ENCODE results near the gene LITAF. TPM values are rescaled to one million over a fixed set of nuclear protein-coding genes. Genes with fewer than 3 reads are reported as not detected.

Gene LITAF
- total and polyA plus RNA-seq, 2 of the 4 experiments (the other 2 are of a cell fraction) = 113 to 206 TPM

DNA sequence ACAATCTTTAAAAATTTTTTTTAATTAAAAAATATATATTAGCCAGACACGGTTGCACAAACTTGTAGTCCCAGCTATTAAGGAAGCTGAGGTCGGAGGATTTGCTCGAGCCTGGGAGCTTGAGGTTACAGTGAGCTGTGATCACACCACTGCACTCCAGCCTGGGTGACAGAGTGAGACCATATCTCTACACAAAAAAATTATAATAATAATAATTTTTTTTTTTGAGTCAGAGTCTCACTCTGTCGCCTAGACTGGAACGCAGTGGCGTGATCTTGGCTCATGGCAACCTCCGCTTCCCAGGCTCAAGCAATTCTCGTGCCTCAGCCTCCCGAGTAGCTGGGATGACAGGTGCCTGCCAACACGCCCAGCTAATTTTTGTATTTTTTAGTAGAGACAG lies 23.8 kb downstream of the LITAF start:
- intact Hi-C loops (cut with micrococcal nuclease) = no loop called here
- no peak overlapping the region for H4K8ac ChIP-seq (ENCODE audit: low read depth in 2 of 2, low read length in 2 of 2)
- CTCF ChIA-PET = no interaction called here
- no peak overlapping the region for H3K14ac ChIP-seq (replicated peaks; ENCODE audit: low read depth, low read length)
- ATAC-seq (ENCODE audit: low read depth) (no peak), DNase-seq (no peak)
- H2BK15ac ChIP-seq (ENCODE audit: low read depth, low read length) = no peak overlapping the region
- H3K36me3 ChIP-seq (ENCODE audit: control insufficient read depth, insufficient read depth, low read length) = peaks cover 23% of the 10 kb centered on the region
- H2BK5ac ChIP-seq (ENCODE audit: low read depth, low read length, poor library complexity, severe bottlenecking) = no peak overlapping the region
- TF ChIP-seq NFE2L2 (IDR thresholded peaks at IDR 0.05; ENCODE audit: low read depth, low read length) = no peak
- TF ChIP-seq USF2 (IDR thresholded peaks at IDR 0.05; ENCODE audit: low read depth, low read length) = no peak
- TF ChIP-seq MAZ (IDR thresholded peaks at IDR 0.05; ENCODE audit: borderline replicate concordance, low read depth, low read length) = no peak
- no peak for TF ChIP-seq FOS (IDR thresholded peaks at IDR 0.05; ENCODE audit: low read depth, low read length)
- TF ChIP-seq RAD21 (IDR thresholded peaks at IDR 0.05; ENCODE audit: low read length) = no peak
- no peak for TF ChIP-seq ELK1 (IDR thresholded peaks at IDR 0.05; ENCODE audit: borderline replicate concordance, low read depth, low read length)
- no peak for TF ChIP-seq CEBPB (IDR thresholded peaks at IDR 0.05; ENCODE audit: low read depth, low read length)
- TF ChIP-seq CTCF (conservative IDR thresholded peaks at IDR 0.05; ENCODE audit: low read depth, low read length) = no peak
- no peak for TF ChIP-seq RCOR1 (IDR thresholded peaks at IDR 0.05; ENCODE audit: insufficient replicate concordance, low read length)
- in situ Hi-C loops (cut with MboI; ENCODE audit: low sequenced_read_pairs) = no loop called here
- no peak overlapping the region for H3K23ac ChIP-seq (ENCODE audit: low read depth, low read length)
- no peak overlapping the region for H3K9ac ChIP-seq (ENCODE audit: low read depth, low read length)
- peaks cover 44 to 89% of the 10 kb centered on the region in 2 experiments for H3K79me1 ChIP-seq (ENCODE audit: low read depth in 1 of 2, low read length in 2 of 2)
- no peak overlapping the region for H3K18ac ChIP-seq (ENCODE audit: low read depth, low read length)
- POLR2A ChIA-PET (ENCODE audit: unreplicated experiment) = no interaction called here
- no peak overlapping the region for H2BK120ac ChIP-seq (ENCODE audit: low read depth, low read length)
- H2BK20ac ChIP-seq (ENCODE audit: low read depth, low read length) = no peak overlapping the region
- 100% methylated on average over 2 of the region's 10 CpGs; no CpG with 5 or more reads in 1 of the 2 experiments for WGBS, 2 experiments (ENCODE audit: extremely low coverage in 2 of 2, insufficient read length in 1 of 2)
- H3K4me2 ChIP-seq (ENCODE audit: low read depth, low read length) = no peak overlapping the region
- no peak overlapping the region for H3K4ac ChIP-seq (ENCODE audit: low read depth, low read length)
- no peak overlapping the region for H2AFZ ChIP-seq (replicated peaks; ENCODE audit: low read length, poor library complexity)
- H3K4me3 ChIP-seq (ENCODE audit: insufficient read depth, low read depth, low read length) = no peak overlapping the region
- H4K20me1 ChIP-seq (ENCODE audit: insufficient read depth, low read length) = peaks cover 67% of the 10 kb centered on the region
- no peaks in the 10 kb centered on the region for H3K9me3 ChIP-seq (ENCODE audit: control insufficient read depth, insufficient read depth, low read length)
- H3K27ac ChIP-seq (ENCODE audit: insufficient read depth, low read length) = no peak overlapping the region
- no TSS peak for BruUV-seq (replicated peaks)
- peaks cover 9% of the 10 kb centered on the region for H3K9me1 ChIP-seq (ENCODE audit: insufficient read depth, low read length)
- peaks cover 14% of the 10 kb centered on the region for H3K4me1 ChIP-seq (ENCODE audit: control insufficient read depth, insufficient read depth, low read length)
- no peak overlapping the region for H4K91ac ChIP-seq (ENCODE audit: insufficient read depth, low read depth, low read length)
- no peak overlapping the region for H3K56ac ChIP-seq (ENCODE audit: extremely low read depth, insufficient read depth, low read length)
- H2AK5ac ChIP-seq (ENCODE audit: low read depth, low read length) = no peak overlapping the region
- H3K27me3 ChIP-seq (ENCODE audit: control insufficient read depth, insufficient read depth, low read length) = no peaks in the 10 kb centered on the region
- no peak overlapping the region for H4K5ac ChIP-seq (ENCODE audit: low read depth, low read length)
- H2AK9ac ChIP-seq (replicated peaks; ENCODE audit: low read depth, low read length, poor library complexity) = no peak overlapping the region
- dilution Hi-C loops (cut with HindIII; ENCODE audit: low sequenced_read_pairs, unreplicated experiment) = no loop called here
